T-helper 2 cell treated with Interferon-gamma antibody and Interleukin-4, amounts not matched to agents 5 μg/mL and 100 μg/mL, for 36 hours (primary cell): ENCODE measurements around the gene NUDCD2.

Experiments
- DNase-seq: peaks from one replicate; pipeline ENCODE4 v3.0.0; 2021; ENCODE audit warnings: low spot score
- H3K27ac Mint-ChIP-seq: one replicate; pipeline ENCODE4 v1.8.0; 2021; ENCODE audit warnings: mild to moderate bottlenecking, mixed read lengths
- H3K27me3 Mint-ChIP-seq: one replicate; pipeline ENCODE4 v1.8.0; 2021; ENCODE audit warnings: low read depth, mixed read lengths
- H3K36me3 Mint-ChIP-seq: one replicate; pipeline ENCODE4 v1.8.0; 2021; ENCODE audit warnings: low read depth, mixed read lengths
- H3K4me1 Mint-ChIP-seq: one replicate; pipeline ENCODE4 v1.8.0; 2021; ENCODE audit warnings: low read depth, mixed read lengths
- H3K4me3 Mint-ChIP-seq: one replicate; pipeline ENCODE4 v1.8.0; 2022; ENCODE audit warnings: mild to moderate bottlenecking, moderate library complexity, mixed read lengths
- H3K9me3 Mint-ChIP-seq: one replicate; pipeline ENCODE4 v1.8.0; 2021; ENCODE audit warnings: mixed read lengths

NUDCD2 gene

DNA sequence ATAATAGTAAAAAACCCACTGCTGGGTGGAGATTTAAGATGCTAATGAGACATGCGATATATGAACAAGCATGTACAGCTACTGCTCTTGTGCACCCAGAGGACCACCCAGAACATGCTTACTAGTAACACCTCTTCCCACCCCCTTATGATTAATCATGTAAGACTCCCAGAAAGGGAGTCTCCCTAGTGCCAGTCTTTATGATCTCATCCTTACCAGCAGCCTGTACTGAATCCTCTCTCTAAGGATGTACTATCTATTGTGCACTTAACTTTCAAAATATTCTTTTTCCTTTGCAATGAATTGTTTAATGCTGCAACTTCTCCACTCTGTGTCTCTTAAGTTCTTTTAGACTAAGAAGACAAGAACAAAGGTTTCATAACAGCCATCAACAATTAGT is 36.4 kb upstream of the NUDCD2 start:
- no peaks in the 10 kb centered on the region for H3K27me3 Mint-ChIP-seq
- DNase-seq, result no peak
- H3K4me3 Mint-ChIP-seq, result no peak overlapping the region
- H3K4me1 Mint-ChIP-seq, result no peaks in the 10 kb centered on the region
- H3K27ac Mint-ChIP-seq, result no peak overlapping the region
- H3K36me3 Mint-ChIP-seq, result peaks cover 7% of the 10 kb centered on the region
- no peaks in the 10 kb centered on the region for H3K9me3 Mint-ChIP-seq

DNA sequence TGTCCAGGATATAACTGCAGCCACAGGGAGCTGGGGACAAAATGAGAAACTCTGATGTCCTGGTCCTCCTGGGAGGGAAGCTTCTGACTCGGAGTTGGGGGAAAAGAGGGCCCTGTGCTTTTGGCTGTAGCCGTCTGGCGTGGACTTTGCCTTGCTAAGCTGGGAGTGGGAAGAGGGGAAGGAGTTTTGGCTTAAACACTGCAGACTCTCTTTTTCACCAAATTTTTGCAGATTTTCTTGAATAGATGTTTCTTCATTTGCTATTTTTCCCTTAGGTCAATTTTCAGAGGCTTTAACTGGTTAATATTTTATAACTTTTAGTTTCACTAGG is 29.8 kb upstream of the NUDCD2 start:
- no peak for DNase-seq
- no peaks in the 10 kb centered on the region for H3K27me3 Mint-ChIP-seq
- peaks cover 4% of the 10 kb centered on the region for H3K4me1 Mint-ChIP-seq
- no peak overlapping the region for H3K4me3 Mint-ChIP-seq
- no peak overlapping the region for H3K27ac Mint-ChIP-seq
- H3K9me3 Mint-ChIP-seq, result no peaks in the 10 kb centered on the region
- peaks cover 46% of the 10 kb centered on the region for H3K36me3 Mint-ChIP-seq

DNA sequence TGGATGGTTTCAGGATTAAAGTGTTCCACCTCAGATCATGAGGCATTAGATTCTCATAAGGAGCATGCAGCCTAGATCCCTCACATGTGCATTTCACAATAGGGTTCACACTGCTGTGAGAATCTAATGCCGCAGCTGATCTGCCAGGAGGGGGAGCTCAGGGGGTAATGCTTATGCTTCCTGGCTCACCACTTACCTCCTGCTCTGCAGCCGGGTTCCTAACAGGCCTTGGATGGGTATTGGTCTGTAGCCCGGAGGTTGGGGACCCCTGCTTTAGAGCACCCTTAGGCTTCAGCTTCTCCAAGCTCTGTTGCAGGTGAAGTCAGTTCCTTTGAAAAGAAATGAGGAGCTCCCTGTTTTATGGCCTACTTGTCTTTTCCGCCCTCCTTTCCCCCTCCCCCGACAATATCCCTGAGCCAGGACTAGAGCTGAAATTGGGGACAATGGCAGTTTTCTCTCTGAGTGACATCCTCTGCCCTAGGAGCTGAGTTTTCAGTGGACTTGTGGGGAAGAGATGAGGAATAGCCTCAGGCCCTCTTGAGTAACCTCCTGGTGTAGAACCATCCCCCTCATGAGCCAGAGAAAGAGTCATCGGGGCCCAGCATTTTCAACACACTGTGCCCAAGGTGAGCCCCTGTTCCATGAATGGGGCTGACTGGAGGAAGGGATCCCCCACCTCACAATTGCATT is 29.3 kb upstream of the NUDCD2 start:
- peaks cover 49% of the 10 kb centered on the region for H3K36me3 Mint-ChIP-seq

DNA sequence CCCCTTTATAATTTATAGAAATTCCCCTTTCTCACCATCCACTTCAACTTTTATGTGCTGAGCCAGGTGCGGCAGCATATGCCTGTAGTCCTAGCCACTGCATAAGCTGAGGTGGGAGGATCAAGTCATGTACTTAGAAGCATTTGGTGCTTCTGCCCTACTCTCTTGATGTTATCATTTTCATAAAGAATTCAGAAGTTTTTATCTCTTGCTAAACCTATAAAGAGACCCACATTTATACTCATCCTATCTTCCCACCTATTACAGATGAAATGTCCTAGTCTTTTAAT is 19.0 kb upstream of the NUDCD2 start:
- Mint-ChIP-seq H3K27ac (no peak overlapping the region), H3K4me3 (no peak overlapping the region), H3K9me3 (no peaks in the 10 kb centered on the region), H3K27me3 (no peaks in the 10 kb centered on the region), H3K4me1 (peaks cover 14% of the 10 kb centered on the region), H3K36me3 (peaks cover 61% of the 10 kb centered on the region)
- DNase-seq, result no peak

More for the DNA sequence above, 29.3 kb upstream of the NUDCD2 start:
- Mint-ChIP-seq H3K27me3 (no peaks in the 10 kb centered on the region), H3K4me1 (peaks cover 7% of the 10 kb centered on the region), H3K27ac (no peak overlapping the region), H3K4me3 (no peak overlapping the region), H3K9me3 (no peaks in the 10 kb centered on the region)
- DNase-seq, result no peak

DNA sequence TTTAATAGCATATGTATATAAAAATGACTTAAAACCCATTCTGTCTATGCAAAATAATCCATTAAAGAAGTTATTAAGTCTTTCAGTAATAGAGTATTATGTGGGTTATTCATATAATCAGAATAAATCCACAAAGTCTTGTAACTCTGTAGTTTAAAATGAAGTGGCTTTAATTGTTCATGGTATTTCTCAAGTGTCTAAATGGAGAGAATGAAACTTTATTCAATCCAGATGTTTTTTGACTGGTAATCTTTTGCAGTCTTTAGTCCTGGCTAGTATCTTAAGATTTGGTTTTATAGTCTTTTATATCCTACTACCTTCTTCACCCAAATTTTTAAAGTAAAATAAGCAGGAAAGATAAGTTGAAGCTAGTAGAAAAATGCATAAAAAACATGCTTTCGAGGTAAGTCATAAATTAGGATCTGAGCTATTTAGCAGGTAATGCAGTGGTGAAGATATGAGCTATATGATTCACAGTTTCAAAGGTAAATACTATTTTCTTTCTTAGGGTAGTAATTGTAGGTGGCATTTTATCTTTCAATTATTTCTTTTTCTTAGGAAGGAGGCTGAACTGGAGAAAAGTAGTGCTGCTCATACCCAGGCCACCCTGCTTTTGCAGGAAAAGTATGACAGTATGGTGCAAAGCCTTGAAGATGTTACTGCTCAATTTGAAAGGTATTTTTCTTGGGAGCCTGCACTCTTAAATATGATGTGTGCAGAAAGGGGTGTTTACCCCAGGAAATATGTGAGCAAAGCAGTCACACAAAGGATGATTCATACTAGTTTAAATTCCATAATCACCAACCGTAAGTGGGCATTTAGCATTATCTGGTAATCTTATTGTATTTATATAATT is 18.5 kb upstream of the NUDCD2 start:
- H3K9me3 Mint-ChIP-seq, result no peaks in the 10 kb centered on the region
- no peaks in the 10 kb centered on the region for H3K27me3 Mint-ChIP-seq
- H3K4me1 Mint-ChIP-seq, result peaks cover 14% of the 10 kb centered on the region
- no peak for DNase-seq
- peak overlapping the region; percentile 31 for H3K27ac Mint-ChIP-seq
- H3K36me3 Mint-ChIP-seq, result peaks cover 60% of the 10 kb centered on the region
- no peak overlapping the region for H3K4me3 Mint-ChIP-seq

DNA sequence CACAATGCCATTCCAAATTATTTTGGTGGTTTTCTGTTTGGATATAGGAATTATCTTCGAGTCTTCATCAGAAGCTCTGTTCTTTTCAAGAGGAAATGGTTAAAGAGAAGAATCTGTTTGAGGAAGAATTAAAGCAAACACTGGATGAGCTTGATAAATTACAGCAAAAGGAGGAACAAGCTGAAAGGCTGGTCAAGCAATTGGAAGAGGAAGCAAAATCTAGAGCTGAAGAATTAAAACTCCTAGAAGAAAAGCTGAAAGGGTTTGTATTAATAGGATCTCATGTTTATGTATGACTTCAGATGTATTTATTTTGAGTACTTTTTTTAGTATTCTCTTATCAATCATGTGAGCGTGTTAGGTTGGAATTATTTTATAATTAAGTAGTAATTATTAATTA is 15.5 kb upstream of the NUDCD2 start:
- Mint-ChIP-seq H3K27me3 (no peaks in the 10 kb centered on the region), H3K4me1 (peaks cover 14% of the 10 kb centered on the region), H3K27ac (no peak overlapping the region), H3K9me3 (no peaks in the 10 kb centered on the region), H3K4me3 (no peak overlapping the region), H3K36me3 (peaks cover 58% of the 10 kb centered on the region)
- no peak for DNase-seq

GRCh38 chr5:163473635-163474243 is 13.8 kb upstream of the NUDCD2 start:
- Mint-ChIP-seq H3K4me1 (peaks cover 12% of the 10 kb centered on the region), H3K27me3 (no peaks in the 10 kb centered on the region), H3K27ac (no peak overlapping the region), H3K36me3 (peaks cover 57% of the 10 kb centered on the region), H3K4me3 (no peak overlapping the region), H3K9me3 (no peaks in the 10 kb centered on the region)
- no peak for DNase-seq

DNA sequence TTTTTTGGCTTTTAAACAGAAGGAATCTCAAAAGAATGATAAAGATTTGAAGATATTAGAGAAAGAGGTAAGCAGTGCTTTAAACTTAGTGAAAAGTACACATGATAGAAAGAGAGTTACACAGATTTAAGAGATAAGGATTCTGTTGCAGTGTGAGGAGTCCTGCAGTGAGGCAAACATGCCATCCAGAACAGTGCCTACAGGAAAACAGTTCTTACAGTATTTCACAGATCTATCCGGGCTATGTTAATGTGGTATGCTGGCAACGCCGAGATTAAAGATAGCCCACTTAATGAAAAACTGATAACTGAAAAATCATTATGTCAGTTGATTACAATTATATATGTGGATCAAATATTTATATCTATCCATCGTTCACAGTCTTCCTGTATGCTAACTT is 7.8 kb upstream of the NUDCD2 start:
- Mint-ChIP-seq H3K36me3 (peaks cover 50% of the 10 kb centered on the region), H3K9me3 (no peaks in the 10 kb centered on the region), H3K4me1 (peaks cover 35% of the 10 kb centered on the region), H3K4me3 (peak overlapping the region; percentile 70), H3K27me3 (no peaks in the 10 kb centered on the region), H3K27ac (peak overlapping the region; percentile 88)
- DNase-seq, result no peak

DNA sequence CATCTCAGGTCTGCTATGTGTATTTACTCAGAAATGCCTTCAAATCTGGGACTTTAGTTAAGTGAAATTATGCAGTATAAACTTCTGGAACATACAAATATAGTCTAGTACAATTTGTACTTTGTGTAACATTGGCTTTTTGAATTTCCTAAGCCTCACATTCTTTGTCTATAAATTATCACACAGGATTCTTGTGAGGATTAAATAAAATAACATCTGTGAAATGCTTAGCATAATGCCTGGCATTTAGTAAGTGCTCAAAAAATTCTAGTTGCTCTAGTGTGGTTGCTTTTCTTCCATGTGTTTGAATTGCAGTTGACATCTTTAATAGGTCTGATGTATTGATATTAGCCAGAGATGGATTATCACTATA is 3.1 kb upstream of the NUDCD2 start:
- Mint-ChIP-seq H3K9me3 (no peaks in the 10 kb centered on the region), H3K27ac (peak overlapping the region; percentile 96)

GRCh38 chr5:163460562-163461171 is 765 bp upstream of the NUDCD2 start, which contains the start of gene HMMR:
Gene HMMR (plus strand): TSS chr5:163460632. CDS start chr5:163460693, 61 bp downstream.
- peaks cover 49% of the 10 kb centered on the region for H3K4me1 Mint-ChIP-seq
- DNase-seq, result no peak
- no peaks in the 10 kb centered on the region for H3K9me3 Mint-ChIP-seq
- H3K36me3 Mint-ChIP-seq, result peaks cover 36% of the 10 kb centered on the region
- H3K4me3 Mint-ChIP-seq, result peak within 1 kb of the TSS; percentile 85
- peak within 1 kb of the TSS; percentile 96 for H3K27ac Mint-ChIP-seq
- peaks cover 3% of the 10 kb centered on the region for H3K27me3 Mint-ChIP-seq

More for the DNA sequence above, 3.1 kb upstream of the NUDCD2 start:
- H3K4me1 Mint-ChIP-seq, result peaks cover 42% of the 10 kb centered on the region
- H3K36me3 Mint-ChIP-seq, result peaks cover 33% of the 10 kb centered on the region
- peaks cover 3% of the 10 kb centered on the region for H3K27me3 Mint-ChIP-seq
- peak overlapping the region; percentile 85 for H3K4me3 Mint-ChIP-seq
- no peak for DNase-seq

GRCh38 chr5:163459462-163459818 is 462 bp downstream of the NUDCD2 start:
- H3K4me1 Mint-ChIP-seq, result peaks cover 50% of the 10 kb centered on the region
- DNase-seq, result no peak
- H3K9me3 Mint-ChIP-seq, result no peaks in the 10 kb centered on the region
- peaks cover 39% of the 10 kb centered on the region for H3K36me3 Mint-ChIP-seq
- peak overlapping the region; percentile 85 for H3K4me3 Mint-ChIP-seq
- peaks cover 3% of the 10 kb centered on the region for H3K27me3 Mint-ChIP-seq
- H3K27ac Mint-ChIP-seq, result peak overlapping the region; percentile 96

GRCh38 chr5:163458778-163459385 is 1.0 kb downstream of the NUDCD2 start:
- peaks cover 33% of the 10 kb centered on the region for H3K36me3 Mint-ChIP-seq
- no peak for DNase-seq
- peaks cover 44% of the 10 kb centered on the region for H3K4me1 Mint-ChIP-seq
- peak overlapping the region; percentile 85 for H3K4me3 Mint-ChIP-seq
- H3K27ac Mint-ChIP-seq, result peak overlapping the region; percentile 96
- H3K9me3 Mint-ChIP-seq, result no peaks in the 10 kb centered on the region
- H3K27me3 Mint-ChIP-seq, result peaks cover 3% of the 10 kb centered on the region

DNA sequence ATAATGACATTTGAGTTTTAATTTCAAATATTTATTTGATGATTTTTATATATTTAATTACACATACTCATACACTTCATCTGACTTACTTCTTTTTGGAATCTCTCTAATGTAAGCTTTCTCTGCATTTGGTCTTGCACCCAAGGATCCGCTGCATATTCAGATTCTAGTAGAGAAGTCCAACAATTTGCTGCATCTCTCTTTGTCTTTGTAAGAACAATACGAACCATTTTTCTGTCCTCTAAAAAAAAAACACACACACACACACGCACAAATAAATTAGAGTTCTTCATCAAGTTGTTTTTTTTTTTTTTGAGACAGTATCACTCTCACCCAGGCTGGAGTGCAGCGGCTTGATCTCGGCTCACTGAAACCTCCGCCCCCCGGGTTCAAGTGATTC is 3.1 kb downstream of the NUDCD2 start:
- no peak overlapping the region for H3K4me3 Mint-ChIP-seq
- H3K36me3 Mint-ChIP-seq, result peaks cover 35% of the 10 kb centered on the region
- H3K27ac Mint-ChIP-seq, result no peak overlapping the region
- H3K9me3 Mint-ChIP-seq, result no peaks in the 10 kb centered on the region
- DNase-seq, result no peak
- H3K4me1 Mint-ChIP-seq, result peaks cover 34% of the 10 kb centered on the region
- peaks cover 3% of the 10 kb centered on the region for H3K27me3 Mint-ChIP-seq
